NCI-H748 treated with DMSO at 0.1 percent for 48 hours (cell line): ENCODE data around the gene LIMK2.
A peak's percentile ranks its signal among the peaks of the same experiment; 100 is the strongest.
"Not testable (repeated sequence)": the region's sequence is repeated elsewhere in the genome, so short reads cannot be mapped to it uniquely, and the experiment has no call there.

Experiments
- DNase-seq: peaks from one replicate; lab custom pipeline; 2025; lab: John Stamatoyannopoulos, UW

The LIMK2 gene

DNA sequence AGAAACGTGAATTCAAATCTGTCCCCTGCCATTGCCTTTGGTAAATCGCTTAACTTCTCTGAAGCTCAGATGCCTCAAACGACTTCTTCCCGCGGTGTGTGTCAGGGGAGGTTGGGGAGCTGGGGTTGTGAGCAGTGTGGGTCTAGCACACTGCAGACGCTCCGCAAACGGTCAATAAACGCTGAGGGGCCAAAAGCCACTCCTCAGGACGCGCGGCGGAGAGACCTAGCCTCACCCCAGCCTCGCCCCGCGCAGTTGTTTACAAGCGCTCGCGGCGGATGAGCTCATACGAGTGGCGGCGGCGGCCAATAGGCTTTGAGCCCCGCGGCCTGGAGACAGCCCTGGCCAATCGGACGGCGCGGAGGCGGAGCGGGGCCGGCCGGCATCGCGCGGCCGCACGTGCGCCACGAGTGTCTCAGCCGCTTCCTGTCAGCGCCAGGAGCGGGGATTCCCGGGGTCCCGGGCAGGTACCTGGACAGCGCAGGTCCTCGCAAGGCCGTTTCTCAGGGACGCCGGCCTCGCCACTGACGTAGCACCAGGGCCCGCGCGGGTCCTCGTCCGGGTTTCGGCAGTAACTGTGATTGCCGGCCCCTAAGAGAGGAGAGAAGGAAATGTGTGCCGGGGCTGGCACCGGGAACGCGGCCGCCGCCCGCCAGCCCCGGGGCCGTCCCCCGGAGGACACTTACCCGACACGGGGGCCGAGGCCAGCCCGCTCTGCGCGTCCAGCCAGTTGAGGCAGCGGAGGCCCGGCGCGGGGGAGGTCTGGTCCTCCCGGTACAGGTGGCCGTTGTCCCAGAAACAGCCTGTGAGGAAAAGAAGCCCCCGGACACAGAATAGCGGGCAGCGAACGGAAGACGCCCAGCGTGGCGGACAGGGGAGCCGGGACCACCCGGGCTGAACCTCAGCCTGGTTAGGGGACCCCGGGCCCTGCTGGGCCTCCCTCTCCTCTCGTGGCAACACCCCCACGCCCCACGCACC is 78.7 kb downstream of the LIMK2 start:
- peak; percentile 64 for DNase-seq

DNA sequence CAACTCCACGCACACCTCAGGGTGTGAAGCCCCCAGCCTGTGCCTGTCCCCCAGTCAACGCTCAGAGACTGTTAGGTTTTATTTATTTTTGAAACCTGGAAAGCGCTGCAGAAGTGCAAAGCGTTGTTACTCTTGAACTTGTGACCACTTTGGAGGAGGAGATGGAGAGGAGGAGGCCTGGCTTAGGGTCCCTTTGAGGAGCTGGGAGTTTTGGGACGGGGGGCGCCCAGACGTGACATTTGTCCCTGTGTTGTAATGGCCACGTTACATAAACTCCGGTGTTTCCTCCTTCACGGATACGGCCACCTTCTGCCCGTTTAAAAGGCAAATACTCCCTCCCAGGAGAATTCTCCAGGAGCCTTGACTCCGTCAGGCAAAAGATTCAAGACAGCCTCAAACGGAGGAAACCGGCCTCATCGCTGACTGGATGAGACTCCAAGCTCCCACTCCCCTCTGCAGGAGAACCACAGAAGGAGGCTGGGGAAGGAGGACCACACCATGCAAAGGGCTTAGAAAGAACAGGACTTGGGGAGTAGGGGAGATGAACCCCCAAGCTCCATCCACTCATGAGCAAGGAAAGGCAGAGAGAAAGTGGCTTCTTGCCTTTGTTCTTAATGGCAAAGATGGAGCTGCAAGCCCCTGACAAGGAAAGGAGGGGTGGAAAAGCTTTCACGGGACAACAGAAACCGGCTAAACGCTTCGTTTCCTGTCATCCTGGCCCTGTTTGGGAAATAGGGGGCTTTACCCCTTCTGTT is 79.6 kb downstream of the LIMK2 start:
- no peak for DNase-seq

DNA sequence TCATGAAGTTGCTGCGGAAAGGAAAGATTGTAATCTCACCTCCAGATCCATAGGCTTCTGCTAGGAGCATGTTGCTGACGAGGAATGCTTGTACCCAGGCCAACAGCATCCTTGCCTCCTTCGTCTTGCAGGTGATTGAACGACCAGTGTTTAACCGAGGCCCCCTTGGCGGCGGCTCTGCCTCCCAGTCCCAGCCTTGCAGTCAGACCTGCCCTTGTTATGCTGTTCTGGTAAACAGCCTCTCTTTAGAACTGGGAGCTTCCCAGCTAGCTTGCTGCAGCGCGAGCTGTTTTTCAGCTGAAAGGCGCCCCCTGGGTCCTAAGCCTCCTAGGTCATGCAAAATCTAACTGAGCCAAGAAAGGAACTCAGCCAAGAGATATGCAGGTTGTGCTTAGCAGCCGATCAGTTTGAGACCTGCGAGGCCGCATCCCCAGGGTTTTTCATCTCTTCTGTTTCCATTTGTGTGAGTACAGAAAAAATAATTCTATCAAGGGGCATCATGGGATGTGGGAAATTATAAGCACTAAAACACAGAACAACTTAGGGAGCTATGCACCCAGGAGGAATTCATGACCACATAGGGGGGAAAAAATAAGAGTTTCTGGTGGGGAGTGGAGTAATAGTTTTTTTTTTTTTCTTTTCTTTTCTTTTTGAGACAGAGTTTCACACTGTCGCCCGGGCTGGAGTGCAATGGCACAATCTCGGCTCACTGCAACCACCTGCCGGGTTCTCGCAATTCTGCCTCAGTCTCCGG is 80.3 kb downstream of the LIMK2 start, which contains the start of gene PIK3IP1:
PIK3IP1 (minus strand) TSS at position 253 of the 754 bp plus-strand sequence; CDS start at position 109, 144 bp downstream.
- peak; percentile 67 for DNase-seq

DNA sequence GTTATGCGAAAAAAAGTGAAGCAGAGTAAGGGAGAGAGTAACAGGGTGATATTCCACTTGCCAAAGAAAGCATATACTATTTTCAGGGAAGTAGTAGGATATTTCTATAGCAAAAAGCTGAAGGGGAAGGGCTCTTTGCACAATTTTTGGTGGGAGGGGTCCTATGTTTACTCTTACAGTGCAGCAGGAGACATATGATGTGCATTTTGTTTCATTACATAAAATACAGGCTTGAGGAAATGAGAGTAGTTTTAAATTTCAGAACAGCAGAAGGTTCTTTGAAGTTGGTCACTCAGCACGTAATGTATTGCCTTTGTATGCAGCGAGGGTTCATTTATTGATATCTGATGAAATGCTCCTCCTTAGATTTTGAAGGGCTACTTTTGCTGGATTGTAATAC is 83.3 kb downstream of the LIMK2 start:
- DNase-seq, result no peak

DNA sequence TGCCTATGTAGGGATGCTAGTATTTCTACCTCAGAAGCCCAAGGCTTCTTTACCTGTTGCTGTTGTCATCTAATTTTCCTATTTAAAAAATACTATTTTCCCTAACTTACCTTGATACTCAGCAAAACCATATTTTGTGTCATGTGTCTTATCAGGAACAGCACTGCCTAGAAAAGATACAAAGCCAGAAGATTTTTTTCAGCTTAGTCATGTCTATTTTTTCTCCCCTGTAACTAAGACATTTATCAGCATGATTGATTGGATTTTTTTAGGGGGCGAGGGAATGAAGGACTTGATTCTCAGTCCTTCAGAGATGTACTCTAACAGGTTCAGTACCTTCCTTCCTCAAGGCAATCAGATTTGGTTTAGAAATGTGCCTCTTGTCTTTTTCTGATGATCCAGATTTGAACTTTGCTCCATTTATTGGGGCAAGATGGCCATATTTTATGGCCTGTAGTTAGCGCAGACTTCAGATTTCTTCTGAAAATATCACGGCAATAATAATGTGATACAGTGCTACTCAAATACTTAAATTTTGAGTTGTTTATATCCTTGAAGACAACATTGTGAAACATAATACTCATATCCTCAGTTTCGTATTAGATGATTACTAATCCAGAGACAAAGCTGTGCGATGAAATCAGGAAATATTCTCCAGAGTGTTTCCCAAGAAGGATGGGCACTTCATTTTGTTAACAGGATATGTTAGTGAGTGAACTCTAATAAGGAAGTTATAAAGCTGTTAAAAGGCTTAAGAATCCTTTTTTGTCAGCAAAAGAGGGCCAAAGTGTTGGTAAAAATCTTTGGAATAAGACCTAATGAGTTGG is 83.9 kb downstream of the LIMK2 start:
- DNase-seq, result no peak

DNA sequence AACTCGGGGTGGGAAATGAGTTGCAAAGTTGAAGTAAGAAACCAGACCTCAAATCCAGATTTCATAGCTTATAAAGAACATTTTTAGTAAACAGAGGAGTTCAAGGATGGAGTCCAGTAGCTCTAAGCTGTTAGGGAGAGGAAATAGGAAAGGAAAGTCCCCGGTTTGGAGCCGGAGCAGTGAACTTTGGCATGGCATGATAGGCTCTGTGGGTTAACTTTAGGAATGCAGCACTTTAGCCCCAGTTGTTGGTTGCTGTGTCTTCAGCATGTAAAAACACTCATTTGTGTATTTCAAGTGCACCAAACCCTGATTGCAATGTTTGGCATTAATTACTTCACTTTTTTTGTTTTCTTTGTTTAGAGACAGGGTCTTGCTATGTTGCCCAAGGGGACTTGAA is 88.8 kb downstream of the LIMK2 start:
- DNase-seq, result no peak

DNA sequence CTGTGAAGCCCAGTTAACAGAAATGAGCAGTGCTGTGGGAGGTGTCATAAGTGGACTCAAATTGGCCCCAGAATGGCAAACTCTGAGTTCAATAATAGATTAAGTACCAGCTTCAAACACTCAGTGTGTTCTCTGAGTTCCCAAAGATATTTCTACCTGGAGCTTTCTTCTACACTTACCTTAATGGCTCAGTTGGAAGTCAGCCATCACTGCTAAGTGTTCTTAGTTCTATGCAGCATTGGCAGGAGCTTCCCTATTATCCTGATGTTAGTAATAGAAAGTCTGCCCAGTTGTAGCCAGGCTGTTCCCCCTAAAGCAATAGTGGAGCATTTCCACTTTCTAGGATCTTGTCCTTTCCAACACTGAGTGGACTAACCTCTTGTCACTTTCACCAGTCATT is 89.9 kb downstream of the LIMK2 start:
- no peak for DNase-seq

DNA sequence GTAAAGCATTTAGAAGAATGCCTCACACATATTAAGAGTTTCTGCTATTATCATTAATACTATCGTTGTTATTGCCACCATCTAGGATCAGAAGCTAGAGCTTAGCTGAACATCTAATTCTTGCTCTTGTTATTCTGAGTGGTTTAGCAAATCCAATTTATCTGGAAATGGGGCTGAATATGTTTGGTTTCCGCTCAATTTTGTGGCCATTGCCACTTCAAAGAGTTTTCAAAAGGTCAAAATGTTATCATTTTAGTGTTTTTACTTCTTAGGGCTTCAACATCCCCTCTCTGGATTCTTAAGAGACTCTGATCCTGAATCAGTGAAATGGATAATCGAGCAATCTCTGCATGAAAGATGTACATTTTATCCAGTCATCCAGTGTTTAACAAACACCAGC is 90.4 kb downstream of the LIMK2 start:
- DNase-seq, result no peak

DNA sequence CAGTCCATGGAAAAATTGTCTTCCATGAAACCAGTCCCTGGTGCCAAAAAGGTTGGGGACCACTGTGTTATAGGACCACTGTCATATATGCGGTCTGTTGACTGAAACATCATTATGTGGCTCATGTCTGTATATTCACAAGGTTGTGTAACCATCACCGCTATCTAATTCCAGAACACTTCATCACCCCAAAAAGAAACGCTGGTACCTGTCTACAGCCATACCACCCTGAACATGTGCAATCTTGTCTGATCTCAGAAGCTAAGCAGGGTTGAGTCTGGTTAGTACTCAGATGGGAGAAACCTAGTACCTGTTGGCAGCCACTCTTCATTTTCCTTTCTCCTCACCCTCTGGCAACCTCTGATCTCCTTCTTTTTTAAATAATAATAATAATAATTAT is 93.1 kb downstream of the LIMK2 start:
- no peak for DNase-seq

DNA sequence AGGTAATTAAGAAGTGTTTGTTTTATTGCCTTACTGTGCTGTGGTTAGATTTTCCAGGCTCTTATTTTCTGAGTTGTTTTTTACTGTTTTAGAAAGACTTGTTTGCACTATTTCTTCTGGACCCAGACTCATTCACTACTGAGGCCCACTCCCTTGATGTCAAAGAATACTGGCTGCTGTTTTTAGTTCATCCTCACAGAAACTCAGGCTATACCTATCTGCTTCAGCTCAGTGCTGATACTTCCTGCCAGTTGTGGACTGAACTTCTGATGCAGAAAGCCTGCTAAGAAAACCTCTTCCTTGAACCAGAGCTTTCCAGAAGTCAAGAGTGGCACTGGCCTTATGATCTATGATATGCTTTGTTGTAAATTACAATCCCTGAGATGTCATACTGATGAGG is 96.1 kb downstream of the LIMK2 start:
- no peak for DNase-seq

DNA sequence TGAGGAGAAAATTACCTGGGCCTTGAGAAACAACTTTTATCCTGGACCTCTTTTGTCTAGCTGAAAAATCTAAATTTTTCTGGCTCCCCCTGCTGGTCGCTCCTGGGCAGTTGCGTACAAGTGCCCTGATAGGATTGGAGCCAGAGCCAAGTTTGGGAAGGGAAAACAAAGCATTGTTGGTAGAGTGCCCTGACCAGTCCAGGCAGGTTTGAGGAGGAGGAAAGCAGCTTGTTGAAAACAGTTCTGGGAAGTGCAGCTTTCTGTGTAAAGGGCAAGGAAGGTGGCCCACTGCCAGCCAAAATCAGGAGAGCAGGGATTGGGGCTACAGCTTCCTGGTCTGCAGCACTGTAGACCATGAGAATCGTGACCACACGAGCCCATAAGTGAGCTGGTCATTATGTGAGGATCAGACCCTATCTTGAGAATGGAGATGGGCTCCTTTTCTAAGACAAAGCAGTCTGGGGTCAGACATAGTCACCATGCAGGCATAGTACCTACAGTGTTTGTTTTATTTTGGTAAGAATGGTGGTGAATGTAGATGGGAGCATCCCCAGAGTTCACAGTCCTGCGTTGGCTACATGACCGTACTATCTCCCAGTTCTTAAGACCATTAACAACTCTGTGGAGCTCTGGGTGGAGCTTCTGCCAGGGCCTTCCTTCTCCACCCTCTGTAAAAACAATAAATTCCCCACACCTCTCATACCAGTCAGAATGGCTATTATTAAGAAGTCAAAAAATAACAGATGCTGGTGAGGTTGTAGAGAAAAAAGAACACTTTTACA is 101.5 kb downstream of the LIMK2 start:
- peak; percentile 51 for DNase-seq

DNA sequence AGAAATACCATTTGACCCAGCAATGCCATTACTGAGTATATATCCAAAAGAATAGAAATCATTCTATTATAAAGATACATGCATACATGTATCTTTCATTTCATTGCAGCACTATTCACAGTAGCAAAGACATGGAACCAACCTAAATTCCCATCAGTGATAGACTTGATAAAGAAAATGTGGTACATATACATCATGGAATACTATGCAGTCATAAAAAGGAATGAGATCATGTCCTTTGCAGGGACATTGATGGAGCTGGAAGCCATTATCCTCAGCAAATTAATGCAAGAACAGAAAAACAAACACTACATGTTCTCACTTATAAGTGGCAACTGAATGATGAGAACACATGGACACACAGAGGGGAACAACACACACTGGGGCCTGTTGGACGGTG is 102.1 kb downstream of the LIMK2 start:
- not testable (repeated sequence) for DNase-seq

DNA sequence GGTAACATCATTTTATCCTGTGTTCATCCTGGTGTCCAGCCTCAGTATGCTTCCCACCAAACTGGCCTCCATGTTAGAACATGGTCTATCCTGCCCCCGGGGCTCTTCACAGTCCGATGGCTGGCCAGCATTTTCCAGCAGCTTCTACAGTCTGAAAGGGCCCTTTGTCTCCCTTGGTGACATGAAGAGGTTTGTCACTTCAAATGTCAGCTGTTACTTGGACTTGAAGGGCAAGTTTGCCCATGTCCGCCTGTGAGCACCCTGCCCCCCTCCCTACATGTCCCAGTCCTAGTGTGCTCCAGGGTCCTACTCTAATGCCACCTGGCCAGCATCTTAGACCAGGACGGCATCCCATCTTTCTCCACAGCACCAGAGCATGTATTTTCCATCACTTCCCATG is 109.3 kb downstream of the LIMK2 start:
- DNase-seq, result no peak

DNA sequence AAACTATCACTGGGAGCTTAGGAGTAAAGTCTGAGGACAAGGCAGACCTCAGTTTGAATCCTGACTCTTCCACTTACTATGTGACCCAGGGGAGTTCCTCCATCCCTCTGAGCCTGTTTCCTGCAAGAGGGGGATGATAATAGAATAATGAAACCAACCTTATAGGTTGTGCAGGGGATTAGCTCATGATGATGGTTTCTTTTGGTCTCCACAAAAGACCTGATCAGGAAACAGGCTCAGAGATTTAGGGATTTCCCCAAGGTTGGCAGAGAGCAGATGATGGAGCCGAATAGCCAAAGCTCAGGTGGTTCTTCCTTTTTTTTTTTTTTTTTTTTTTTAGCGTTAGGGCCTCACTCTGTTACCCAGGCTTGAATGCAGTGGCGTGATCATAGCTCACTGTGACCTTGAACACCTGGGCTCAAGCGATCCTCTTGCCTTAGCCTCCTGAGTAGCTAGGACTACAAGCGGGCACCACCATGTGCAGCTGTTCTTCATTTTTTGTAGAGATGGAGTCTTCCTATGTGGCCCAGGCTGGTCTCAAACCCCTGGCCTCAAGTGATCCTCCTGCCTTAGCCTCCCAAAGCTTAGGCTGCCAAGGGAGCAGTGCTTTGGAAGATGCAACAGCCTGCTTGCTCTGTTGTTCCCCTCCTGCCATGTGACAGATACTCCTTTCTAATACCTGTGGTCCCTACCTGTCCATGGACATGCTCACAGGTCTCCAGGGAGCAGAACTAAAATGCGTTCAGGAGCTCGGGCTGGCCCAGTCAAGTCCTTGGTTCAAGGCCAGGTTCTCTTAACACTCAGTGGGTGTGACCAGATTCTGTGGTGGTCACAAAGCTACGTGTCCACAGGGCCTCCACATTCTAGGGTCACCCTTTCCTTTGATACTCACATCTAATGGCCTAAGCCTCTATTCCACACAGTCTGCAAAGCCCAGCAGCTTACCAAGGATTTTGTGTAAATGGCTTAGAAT is 111.8 kb downstream of the LIMK2 start:
- no peak for DNase-seq

DNA sequence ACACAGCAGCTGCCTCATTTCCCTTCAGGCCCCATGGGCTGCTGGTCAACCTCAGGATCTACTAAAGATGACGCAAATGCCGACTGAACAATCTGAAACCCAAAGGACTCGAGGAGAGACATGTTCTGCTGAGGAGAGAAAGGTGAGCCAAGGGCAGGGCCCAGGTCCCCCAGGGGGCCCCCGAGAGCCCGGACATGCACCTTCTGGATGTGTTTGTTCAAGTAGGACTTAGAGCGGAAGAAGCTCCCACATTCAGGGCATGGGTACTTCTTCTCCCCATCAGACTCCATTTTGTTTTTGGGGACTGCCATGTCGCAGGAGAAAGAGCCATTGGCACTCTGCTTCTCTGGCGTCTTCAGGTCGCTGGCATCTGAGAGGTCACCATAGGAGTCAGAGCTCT is 114.8 kb downstream of the LIMK2 start:
- DNase-seq, result no peak

DNA sequence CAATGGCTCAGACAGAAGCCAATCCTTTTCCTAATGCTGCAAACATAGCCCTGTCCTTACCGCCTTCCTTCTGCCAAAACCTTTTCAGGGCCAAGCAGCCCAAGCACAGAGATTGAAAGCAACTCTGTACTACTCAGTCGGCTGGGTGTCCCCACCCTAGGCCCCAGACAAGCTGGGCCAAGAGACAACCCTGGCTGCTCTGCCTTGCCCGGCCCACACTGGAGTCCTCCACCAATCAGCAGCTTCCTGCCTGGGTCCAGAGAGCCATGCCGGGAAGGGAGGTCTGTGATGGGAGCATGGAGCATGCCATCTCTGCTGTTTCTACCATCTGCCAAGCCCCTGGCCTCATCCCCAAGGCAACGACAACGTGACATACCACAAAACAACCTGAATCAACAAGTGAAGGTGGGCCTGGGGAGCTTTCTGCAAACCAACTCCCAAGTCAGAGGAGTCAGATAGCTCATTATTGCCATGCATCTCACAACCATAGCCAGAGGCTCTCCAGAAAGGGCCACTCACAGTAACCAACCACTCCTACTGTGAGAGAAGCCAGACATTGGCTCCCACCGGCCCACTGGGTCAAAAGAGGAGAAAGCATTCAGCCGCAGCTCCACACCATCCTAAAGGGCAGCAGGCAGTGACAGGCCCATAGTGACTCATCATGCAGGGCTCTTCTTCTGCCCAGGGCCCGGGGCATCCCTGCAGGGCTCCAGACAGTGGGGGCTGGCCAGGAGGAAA is 115.9 kb downstream of the LIMK2 start:
- DNase-seq, result no peak

DNA sequence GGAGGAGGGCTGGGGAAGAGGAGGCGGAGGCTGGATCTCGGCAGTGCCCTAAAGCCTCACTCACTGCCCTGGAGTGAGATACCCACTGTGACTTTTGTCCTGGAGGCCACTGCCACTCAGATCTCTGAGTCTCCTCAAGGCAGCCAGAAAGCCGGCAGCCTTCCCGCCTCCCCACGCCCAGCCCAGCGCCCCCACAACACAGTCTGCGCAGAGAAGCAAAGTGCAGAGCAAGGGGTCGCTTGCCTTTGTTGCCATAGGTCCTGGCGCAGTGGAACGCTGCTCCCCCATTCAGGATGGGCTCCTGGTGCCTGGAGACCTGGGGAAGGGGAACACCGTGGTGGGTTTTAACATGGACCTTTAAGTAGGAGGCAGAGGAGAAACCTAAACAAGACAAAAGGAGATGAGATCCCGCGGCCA is 116.5 kb downstream of the LIMK2 start:
- DNase-seq, result no peak

DNA sequence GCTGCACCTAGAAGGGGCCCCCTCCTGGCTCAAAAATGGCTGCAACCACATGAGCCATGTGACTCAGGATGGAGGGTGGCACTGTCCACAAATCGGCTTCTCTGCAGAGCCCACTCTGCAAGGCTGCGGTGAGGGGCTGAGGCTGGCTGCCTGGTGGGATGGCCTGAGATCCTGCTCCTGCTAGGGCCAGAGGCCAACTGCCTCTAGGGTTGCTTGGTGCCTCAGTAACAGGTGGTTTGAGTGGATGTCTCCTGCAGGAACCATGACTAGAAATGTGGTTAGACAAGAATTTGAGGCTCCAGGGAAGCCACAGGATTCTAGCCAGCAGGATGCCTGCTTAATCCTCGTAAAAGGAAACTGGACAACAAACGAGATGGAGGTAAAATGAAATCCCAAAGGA is 116.9 kb downstream of the LIMK2 start:
- no peak for DNase-seq
